GM18868 (cell line): ENCODE results near the gene CYTL1.
"Not testable (repeated sequence)": the region's sequence is repeated elsewhere in the genome, so short reads cannot be mapped to it uniquely, and the experiment has no call there.

Source experiments
- ATAC-seq: cut with Tn5 transposase; IDR thresholded peaks from one replicate; pipeline ENCODE4 v1.9.1; 2021; ENCODE audit warnings: mild to moderate bottlenecking, moderate library complexity; ENCODE audit not compliant: unreplicated experiment

CYTL1 gene

DNA sequence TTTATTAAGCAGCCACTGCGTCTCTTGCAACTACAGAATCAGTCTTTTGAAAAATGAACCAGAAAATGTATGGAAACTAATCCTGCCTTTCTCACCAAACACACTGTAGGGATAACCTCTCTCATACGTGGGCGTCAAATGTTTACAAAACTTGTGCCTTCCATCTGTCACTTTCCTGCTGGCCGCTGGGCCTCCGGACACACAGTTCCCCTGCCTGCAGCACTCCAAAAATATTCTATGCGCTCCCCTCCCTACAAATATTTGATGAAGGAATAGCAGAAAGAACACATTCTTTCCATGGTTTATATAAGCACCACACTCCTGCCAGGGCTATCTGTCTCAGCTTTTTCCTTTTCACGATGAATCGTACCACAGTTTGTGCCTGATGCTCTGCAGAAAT lies 14.9 kb upstream of the CYTL1 start:
- no peak for ATAC-seq

DNA sequence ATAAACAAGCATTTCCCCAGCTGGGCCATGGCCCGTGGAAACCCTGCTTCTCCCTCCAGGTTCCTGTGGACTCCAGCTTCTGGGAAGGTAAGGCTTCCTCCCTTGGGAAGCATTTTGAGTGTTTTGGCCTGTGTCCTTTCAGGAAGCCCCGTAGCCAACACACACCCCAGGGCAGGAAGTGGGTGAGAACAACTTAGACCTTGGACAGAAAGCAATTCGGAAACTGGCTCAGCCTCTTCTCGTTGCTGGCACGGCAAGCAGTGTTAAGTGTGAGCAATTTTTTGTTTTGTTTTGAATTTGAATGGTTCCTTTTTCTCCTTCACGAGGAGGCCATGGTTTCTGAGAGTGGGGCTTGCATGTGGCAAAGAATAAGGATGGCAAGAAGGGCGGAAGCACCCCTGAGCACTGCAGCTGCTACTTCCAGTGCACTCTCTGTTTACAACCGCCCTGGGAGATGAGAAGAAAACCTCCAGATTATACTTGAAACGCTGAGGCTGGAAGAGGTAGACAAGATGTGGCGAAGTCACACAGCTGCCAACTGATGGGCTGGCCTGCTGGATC lies 14.1 kb upstream of the CYTL1 start:
- no peak for ATAC-seq

DNA sequence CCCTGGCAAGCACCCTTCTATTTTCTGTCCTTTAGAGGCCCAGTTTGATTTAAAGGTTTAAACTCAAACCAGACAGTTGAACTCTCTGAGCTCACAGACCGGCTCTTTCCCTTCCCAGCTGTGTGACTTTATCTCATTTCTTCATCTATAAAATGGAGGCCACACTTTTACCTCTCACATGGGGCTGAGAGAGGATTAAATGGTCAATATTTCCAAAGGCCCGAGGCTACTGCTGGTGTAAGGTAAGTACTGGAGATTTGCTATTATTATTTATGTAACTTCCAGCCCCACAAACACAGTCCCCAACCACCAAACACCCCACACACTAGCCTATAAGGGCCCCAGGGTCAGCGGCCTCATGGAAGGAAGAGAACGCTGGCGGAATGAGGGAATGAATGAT lies 13.6 kb upstream of the CYTL1 start:
- ATAC-seq, result no peak

DNA sequence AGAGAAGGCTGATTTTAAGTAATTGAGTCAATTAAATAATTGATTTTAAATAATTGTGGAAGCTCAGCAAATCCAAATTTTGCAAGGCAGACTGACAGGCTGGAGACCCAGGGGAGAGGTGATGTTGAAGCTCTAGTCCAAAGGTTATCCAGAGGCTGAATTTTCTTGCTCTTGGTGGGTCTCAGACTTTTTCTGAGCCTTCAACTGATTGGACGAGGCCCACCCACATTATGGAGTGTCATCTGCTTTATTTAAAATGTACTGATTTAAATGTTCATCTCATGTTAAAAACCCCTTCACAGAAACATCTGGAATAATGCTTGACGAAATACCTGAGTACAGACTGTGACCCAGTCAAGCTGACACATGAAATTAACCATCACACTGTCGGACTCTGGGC lies 11.7 kb upstream of the CYTL1 start:
- no peak for ATAC-seq

DNA sequence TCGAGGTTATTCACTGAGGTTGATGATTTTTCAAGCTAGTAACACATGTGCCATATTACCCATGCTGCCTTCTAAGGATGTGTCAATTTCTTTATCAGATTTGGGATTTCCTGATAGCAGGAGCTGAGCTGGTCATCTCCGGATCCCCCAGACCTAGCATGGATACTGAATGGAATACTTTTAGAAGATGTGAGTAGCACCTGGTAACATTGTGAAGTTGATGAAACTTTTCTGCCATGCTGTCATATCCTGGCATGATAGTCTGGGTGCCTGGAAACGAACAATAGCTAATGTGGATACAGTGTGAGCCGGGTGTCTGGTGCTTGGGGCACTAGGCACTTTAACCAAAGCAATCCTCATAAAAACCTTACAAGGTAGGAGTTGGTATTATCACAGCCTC lies 11.0 kb upstream of the CYTL1 start:
- ATAC-seq, result no peak

DNA sequence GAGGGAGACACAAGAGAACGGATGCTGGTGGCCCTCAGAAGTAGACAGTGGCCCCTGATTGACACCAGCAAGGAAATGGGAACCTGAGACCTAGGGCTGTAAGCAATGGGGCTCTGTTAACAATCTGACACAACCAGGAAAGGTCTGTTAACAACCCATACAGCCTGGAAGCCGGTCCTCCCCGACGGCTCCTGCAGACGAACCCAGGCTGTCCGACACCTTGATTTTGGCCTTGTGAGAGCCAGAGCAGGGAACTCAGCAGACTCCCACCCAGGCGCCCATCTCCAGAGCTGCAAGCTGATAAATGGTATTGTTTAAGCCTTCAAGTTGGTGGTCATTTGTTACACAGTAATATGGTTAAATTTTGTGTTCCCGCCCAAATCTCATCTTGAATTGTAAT lies 10.2 kb upstream of the CYTL1 start:
- no peak for ATAC-seq

DNA sequence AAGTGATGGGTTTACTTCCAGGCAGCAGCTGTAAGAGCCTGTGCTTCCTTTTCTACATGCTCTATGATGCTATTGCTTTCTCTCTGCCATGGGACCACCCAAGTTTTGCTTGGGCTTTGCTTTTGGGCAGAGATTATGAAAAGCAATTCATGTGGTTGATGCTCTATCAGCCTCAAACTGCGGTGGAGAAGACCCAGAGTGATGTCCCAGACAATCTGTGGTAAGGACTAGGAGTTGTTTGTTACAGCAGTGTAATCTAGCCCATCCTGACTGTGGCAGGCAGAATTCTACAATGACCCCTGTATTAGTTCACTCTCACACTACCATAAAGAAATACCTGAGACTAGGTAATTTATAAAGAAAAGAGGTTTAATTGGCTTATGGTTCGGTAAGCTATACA lies 9.2 kb upstream of the CYTL1 start:
- ATAC-seq, result no peak

DNA sequence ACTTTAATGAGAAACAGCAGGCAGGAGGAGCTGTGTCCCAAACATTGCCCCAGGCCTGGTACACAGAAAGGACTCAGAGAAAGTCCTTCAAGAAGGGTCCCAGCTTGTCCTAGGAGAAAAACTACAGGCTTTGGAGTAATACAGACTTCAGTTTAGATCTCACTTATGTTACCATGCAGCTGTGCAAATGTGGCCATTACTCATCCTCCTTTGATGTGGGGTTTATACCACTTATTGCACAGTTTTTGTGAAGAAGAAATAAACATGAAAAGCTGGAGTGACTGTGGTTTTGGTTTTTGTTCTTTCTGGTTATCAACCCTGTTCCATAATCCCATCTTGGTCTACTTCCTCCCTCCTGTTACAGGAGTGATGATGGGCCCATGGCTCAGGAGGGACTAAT lies 8.1 kb upstream of the CYTL1 start:
- ATAC-seq, result no peak

DNA sequence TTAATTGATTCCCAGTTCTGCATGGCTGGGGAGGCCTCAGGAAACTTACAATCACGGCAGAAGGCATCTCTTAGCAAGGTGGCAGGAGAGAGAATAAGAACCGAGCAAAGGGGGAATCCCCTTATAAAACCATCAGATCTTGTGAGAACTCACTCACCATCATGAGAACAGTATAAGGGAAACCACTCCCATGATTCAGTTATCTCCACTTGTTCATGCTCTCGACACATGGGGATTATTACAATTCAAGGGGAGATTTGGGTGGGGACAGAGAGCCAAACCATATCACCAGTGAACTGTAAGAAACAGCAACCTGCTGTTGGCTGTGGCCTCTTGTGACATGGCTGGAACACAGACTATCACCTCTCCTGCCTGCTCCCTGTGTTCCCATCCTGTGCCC lies 7.1 kb upstream of the CYTL1 start:
- ATAC-seq, result no peak

DNA sequence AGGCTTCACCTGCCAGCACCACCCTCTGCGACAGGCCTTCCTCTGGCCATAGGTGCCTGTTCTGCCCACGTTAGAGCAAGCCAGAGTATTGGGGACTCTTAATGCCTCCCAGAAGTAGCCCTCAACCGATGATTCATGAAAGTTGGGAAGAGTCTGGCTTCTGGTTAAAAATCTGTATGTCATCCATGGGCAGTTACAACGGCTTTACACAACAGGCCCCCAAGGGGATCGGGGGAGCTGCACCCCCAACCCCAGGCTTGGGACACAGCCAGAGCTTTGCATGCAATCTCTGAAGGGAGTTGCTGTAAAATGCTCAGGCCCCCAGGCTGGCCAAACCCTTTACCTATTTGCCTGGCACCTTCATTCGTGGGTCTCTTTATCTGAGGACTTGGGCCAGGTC lies 5.4 kb upstream of the CYTL1 start:
- ATAC-seq, result no peak

DNA sequence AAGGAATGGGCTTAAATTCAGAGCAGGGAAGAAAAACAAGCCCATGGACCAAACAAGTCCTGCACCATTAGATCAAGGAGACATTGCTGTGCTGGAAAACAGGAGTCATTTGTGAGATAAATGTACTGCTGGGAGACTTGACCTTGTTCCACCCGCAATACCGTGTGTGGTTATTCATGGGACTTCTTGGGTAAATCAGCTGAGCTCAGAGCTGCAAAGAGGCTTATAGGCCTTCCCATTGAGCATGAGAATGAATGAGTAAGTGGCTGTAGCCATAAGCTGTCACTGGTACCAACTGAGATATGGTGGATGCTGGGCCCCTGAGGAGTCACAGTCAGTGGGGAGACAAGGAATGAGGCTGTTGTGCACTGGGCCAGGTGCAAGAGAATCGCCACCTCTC lies 2.3 kb upstream of the CYTL1 start:
- no peak for ATAC-seq

DNA sequence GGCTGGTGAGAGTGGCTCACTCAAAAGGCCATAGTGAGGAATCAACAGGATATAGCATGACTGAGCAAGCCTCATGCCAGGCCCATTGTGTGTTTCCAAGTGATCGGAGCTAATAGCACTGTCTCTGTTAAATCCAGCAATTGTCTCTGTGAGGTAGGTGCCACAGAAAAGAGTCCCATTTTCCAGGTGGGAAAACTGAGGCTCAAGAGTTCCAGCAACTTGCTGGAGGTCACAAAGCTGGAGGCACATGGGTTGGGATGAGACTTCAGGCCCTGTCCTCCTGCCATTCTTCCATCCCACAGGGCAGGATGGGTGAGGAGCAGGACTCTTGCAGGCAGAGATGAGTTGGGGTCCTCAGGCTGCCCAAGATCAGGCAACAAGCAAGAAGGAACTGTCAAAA lies 1.1 kb upstream of the CYTL1 start:
- no peak for ATAC-seq

DNA sequence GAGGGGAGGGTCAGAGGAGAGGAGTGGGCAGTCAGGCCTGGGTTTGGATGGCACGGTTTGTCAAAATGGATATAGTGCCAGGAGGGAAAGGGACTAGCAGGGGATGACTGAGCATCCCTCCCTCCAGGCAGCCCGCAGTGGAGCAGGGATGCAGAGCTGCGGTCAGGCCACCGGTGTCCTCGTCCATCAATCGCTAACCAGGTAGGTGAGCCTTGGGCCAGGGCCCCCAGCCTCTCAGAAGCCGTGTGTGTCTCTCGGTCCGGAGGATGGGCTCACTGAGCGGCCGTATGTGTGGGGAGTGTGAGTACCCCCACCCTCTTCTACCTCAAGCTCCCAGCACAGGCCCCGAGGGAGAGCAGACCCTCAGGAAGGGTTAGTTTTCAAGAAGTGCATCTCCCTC lies 538 bp upstream of the CYTL1 start:
- no peak for ATAC-seq

DNA sequence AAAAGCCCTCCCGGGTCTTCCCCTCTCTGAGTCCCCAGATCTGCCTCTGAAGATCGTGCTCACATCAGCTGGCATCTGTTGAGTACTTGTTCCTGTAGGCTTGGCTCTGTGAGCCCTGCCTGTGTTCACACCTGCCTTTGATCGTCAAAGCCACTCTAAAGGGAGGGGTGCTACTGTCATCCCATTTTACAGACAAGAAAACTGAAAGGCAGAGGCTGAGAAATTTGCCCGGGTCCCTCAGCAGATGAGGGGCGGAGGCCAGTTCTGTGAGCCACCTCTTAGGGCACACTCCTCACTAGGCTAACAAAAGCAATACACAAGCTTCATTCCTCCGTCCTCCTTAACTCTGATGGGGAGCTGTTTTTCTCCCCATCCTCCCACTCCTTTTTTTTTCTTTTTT lies 655 bp downstream of the CYTL1 start:
- ATAC-seq, result no peak

DNA sequence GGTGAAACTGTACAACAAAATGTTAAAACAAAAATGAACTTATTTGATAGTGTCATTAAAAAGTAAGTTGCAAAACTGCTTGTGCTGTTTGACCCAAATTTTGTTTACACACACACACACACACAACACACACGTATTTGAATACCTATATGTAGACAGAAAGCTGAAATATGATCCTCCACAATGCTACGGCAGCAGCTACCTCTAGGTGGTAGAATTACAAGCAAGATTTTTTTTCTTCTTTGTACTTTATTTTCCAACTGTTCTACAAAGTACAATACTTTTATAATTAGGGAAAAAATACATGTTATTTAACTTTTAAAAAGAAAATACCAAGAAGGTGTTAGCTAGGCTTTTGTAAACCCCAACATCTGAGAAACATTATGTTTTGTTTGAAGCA lies 1.2 kb downstream of the CYTL1 start:
- ATAC-seq, result no peak

DNA sequence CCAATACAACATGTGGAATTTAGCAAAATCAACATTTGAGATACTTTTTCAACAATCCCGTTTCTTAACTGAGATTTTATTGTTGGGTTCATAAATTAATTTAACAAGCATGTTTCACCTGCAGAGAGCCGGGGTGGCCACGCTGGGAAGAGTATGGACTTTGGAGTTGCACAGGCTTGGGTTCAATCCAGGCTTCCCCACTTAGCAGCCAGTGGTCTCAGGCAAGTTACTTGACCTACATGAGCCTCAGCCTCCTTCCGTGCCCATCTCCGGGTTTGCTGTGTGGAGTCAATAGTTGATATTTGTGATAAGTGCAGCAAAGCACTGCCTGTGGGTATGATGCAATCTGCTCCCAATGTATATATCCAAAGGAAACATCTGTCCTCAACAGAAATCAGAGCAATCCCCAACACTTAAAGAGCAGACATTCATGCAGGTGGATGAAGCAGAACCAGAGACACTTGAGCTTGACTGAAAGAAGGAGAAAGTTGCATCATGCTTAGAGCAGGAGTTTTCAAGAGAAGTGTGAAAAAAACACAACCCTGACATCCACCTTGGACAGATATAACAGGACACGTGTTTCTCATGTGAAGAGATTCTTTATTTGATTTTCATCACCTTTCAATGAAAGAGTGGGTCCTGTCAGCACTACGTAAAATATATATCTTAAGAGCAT lies 5.1 kb downstream of the CYTL1 start:
- no peak for ATAC-seq

DNA sequence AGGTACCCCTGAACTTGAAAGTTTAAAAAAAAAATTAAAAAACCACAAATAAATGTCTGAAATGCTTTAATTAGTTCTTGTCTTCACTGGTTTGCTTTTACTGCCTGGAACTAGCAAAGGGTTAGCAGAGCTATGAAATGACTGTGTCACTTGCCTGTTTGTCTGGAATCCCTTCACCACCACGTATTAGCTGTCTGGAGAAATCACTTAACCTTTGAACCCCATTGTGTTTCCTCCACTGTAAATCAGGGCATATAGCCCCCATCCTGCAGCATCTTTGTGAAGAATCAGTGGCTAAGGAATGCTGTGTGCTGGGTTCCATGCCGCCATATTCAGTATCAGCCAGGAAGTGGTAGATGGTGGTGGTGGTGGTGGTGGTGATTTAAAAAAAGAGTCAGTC lies 6.3 kb downstream of the CYTL1 start:
- ATAC-seq, result no peak

DNA sequence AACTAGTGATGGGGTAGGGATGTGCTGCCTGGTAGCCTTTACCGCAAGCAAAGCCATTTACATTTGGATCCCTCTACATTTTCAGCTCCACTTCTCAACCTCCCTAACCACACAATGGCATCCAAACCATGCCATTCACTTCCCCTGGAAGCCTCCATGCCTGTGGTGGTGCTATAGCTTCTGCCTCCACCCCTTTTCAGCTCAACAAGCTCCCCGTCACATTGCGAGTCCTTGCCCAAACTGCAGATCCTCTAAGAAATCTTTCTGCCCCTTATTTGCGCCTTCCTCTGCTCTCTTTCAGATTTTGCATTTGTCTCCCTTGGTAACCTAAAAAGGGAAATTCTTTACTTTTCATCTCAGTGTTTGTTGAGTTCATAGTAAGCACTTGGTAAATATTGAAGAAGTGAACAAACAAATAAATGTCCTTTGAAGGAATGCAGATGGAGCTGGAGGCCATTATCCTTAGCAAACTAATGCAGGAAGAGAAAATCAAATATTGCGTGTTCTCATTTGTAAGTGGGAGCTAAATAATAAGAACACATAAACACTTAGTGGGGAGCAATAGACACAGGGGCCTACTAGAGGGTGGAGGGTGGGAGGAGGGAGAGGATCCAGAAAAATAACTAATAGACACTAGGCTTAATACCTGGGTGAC lies 6.9 kb downstream of the CYTL1 start:
- no peak for ATAC-seq

DNA sequence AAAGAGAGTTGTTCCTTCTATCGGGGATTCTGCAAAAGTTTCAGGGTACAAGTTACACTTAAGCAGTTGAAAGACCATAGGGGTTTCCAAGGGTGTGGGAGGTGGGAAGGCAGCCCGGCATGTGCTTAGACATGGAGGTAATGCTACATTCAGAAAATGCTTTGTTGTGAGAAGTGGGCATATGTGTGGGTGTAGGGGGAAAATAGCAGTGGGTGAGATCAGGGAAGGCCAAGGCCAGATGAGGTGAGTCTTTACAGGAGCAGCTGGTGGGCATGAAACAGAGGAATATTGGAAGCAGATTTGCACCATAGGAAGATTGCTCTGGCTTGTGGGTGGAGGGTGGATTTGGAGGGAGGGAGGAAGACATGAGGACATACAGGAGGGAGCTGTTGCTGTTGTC lies 8.3 kb downstream of the CYTL1 start:
- no peak for ATAC-seq

DNA sequence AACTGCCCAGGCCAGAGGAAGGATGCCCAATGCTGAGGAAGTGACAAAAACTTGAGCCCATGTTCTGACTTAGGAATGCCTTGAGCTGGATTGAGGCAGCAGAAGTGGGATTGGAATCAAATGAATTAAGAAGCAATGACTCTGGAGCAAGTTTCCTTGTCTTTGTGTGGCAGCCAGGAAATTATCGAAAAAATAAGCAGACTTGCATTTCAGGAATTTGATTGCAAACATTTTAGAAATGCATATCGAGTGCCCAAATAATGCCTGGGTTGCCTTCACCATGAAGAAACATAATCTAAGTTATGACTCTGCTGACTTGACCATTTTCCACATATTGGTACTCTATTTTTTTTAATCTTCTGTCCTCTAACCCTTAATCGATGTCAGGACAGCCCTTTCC lies 9.5 kb downstream of the CYTL1 start:
- no peak for ATAC-seq

DNA sequence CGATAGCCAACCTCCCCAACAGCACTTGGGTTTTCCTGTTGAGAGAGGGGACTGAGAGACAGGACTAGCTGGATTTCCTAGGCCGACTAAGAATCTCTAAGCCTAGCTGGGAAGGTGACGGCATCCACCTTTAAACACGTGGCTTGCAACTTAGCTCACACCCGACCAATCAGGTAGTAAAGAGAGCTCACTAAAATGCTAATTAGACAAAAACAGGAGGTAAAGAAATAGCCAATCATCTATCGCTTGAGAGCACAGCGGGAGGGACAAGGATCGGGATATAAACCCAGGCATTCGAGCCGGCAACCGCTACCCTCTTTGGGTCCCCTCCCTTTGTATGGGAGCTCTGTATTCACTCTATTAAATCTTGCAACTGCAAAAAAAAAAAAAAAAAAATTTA lies 12.3 kb downstream of the CYTL1 start:
- ATAC-seq, result not testable (repeated sequence)

DNA sequence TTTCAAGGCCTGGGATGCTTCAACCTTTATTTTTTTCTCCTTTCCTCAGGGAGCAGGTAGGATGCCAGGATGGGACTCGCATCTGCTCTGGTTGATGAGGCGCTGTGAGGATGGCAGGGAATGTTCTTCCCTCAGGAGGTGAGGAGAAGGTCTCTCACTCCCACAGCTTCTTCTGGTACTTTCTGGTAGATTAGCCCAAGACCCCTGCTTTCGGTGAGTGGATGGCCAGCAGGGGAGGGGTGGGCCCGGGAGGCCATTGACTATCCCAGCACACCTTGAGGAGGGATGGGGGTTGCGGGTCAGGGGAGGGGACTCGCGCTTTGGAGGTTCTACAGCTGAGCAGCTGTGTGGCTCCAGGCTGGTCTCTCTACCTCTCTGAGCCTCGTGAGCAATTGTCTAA lies 14.8 kb downstream of the CYTL1 start:
- no peak for ATAC-seq

DNA sequence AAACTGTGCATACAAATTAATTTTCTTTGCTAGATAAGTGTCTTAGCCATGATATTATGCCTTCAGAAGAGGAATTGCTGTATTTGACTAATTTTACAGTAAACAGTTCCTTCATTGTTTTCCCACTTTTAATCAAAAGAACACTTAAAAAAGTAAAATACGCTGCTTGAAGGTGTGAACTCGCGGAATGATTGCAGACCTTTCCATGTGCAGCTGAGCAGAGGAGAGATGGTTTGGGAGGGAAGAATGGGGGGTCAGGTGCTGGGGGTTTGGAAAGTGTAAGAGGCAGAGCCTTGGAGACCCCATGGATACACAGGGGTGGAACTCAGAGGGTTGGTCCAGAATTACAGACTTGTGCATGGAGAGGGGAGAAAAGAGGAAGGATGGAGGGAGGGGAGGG lies 15.3 kb downstream of the CYTL1 start:
- no peak for ATAC-seq
